Central memory CD4-positive, alpha-beta T cell (primary cell): ENCODE measurements around the gene PALB2.
A peak's percentile ranks its signal among the peaks of the same experiment; 100 is the strongest.
"Not testable (repeated sequence)": the region's sequence is repeated elsewhere in the genome, so short reads cannot be mapped to it uniquely, and the experiment has no call there.

ENCODE experiments used
- DNase-seq: peaks from one replicate; pipeline ENCODE4 v3.0.0; 2022

PALB2 gene

DNA sequence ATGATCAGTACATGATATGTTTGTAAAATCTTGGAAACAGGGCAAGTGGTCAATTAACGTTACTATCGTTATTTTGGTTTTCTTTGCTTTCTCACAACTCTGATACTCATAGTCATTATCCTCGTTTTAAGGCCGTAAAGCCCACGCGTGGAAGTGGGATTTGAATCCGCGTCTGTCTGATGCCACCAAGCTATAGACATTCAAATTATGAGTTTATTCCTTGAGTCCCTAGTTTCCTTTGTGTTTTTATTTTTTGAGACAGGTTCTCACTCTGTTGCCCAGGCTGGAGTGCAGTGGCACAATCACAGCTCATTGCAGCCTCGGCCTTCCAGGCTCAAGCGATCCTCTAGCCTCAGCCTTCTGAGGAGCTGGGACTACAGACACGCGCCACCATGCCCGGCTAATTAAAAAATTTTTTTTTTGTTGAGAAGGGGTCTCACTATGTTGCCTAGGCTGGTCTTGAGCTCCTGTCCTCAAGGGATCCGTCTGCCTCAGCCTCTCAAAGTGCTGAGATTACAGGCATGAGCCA is 1.2 kb upstream of the PALB2 start:
- DNase-seq: no peak

DNA sequence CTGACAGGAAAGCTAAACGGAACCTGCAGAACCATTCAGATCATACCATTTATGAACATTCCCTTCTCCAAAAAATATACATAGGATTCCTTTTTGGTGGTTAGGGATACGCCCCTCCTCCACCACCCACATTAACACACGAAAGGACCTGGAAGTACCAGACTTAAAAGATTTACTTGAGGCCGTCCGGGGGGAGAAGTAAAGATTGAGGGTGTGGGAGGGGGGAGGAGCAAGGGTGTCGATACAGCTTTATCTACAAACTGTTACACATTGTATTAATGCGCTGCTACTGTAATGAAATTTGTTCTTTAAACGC is 537 bp downstream of the PALB2 start:
- no peak for DNase-seq

DNA sequence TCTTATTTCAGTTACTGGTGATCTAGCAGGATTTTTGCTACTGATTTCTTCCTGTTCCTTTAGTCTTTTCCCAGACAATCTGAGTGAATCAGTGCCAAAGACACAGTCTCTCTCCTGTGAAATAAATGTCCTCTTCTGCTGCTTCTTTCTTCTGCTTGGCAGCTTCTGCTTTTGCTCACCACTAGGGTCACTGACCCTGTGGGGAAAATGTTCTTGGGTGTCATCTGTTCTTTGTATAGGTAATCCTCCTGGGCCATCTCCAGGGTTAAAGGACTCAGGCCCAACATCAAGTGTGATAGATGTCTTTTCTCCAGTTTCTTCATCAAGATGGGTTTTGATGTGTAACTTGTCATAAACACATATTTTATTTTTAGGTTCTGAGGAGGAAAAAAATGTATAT is 5.2 kb downstream of the PALB2 start:
- DNase-seq: no peak

DNA sequence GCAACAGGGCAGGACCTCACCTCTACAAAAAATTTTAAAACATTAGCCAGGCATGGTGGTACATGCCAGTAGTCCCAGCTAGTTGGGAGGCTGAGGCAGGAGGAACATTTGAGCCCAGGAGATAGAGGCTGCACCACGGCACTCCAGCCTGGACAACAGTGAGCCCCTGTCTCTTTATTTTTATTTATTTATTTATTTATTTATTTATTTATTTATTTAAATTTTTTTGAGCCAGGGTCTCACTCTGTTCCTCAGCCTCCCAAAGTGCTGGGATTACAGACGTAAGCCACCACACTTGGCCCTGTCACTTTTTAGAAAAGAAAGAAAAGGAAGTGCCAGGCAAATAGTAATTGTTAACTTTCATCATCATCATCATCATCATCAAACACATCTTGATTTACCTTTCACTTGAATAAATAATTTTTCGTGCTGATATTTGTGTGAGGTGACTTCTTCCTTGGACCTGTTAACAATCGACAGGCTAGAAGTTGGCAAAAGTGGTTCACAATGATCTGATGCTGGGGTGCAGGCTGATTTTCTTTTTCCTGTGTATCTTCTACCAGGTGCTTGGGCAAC is 6.6 kb downstream of the PALB2 start:
- no peak for DNase-seq

DNA sequence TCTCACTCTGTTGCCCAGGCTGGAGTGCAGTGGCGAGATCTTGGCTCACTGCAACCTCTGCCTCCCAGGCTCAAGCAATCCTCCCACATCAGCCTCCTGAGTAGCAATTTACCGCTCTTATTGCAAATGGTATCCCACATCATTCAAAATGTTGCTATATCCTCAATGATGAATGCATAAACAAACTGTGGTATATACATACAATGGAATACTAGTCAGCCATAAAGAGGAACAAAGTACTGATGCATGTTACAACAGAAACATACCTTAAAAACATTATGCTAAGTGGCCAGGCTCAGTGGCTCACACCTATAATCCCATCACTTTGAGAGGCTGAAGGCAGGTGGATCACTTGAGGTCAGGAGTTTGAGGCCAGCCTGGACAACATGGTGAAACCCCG is 9.2 kb downstream of the PALB2 start:
- not testable (repeated sequence) for DNase-seq

DNA sequence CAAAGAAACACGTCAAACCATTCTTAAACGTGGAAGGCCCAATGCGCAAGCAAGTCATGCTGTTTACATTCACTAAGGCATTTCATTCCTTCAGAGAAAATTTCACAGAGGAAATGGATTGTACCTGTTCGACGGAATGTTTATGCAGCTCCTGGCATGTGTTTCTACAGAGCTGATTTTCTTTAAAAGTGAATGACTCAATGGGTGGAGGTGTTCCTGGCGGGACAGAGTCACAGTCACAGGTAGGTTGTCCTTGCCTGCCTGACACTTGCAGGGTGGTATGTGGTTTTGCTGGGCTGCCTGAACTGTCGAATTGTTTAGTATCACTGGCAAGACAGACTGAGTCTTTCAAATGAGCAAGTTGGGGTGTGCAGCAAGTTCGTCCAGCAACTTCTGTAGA is 11.6 kb downstream of the PALB2 start:
- DNase-seq: no peak

DNA sequence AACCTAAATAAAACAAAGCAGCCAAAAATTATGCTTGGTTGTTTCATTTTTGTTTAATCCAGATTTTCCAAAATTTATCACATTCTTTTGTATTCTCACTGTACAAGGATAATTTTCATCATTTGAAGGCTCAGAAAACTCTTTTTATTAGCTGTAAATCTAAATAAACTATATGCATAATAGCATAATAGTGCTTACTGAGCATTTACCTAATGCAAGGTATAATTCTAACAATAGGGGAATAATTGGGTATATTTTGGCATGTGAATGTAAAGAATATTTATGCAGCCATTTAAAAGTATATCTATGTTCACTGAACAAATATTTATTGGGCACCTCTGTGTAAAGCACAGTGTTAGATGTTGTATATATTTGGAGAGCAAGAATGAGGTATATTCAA is 17.0 kb downstream of the PALB2 start:
- no peak for DNase-seq

DNA sequence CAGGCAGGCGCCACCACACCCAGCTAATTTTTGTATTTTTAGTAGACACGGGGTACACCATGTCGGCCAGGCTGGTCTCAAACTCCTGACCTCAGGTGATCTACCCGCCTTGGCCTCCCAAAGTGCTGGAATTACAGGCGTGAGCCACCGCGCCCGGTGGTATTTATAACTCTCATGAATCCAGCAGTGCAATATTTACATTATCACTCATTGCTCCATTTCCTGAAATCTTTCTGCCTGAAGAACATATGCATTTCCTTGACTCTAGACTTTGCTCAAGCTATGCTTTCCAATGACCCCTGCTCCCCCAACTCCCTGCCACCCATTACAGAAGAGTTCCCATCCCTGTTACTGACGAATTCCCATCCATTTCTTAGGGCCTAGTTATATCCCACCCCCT is 25.3 kb downstream of the PALB2 start:
- no peak for DNase-seq

DNA sequence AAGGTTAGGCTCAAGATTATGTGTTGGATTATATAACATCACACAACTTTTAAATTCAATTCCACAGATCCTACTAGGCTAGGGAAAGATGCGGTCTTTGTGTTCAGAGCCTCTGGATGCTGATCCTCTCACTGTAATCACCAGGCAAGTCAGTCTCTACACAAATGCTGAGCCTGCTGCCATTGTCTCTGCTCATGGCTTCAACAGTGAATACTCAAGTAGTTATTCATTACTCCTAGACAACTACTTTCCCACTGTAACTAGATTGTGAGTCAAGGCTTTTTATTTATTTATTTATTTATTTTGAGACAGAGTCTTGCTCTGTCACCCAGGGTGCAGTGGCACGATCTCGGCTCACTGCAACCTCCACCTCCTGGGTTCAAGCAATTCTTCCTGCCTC is 29.2 kb downstream of the PALB2 start:
- no peak for DNase-seq

DNA sequence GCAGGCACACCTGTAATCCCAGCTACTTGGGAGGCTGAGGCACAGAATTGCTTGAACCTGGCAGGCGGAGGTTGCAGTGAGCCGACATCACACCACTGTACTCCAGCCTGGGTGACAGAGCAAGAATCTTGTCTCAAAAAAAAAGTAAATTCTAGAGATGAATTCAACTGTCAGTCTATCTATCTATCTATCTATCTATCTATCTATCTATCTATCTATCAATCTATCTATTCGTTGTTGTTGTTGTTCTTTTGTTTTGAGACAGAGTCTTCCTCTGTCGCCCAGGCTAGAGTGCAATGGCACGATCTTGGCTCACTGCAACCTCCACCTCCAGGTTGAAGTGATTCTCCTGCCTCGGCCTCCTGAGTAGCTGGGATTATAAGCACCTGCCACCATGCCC is 30.2 kb downstream of the PALB2 start:
- DNase-seq: not testable (repeated sequence)

DNA sequence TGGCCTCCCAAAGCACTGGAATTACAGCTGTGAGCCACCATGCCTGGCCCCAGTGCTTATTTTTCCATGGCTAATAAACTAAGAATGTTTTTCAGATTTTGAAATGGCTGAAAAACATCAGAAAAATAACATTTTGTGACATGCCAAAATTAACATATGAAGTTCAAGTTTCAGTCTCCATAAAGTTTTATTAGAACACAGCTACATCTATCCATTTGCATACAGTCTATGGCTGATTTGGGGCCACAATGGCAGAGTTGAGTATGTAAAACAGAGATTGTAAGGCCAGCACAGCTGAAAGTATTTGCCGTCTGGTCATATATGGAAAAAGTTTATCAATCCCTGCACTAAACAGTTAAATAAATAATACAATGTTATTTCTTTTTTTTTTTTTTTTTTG is 31.2 kb downstream of the PALB2 start:
- no peak for DNase-seq

DNA sequence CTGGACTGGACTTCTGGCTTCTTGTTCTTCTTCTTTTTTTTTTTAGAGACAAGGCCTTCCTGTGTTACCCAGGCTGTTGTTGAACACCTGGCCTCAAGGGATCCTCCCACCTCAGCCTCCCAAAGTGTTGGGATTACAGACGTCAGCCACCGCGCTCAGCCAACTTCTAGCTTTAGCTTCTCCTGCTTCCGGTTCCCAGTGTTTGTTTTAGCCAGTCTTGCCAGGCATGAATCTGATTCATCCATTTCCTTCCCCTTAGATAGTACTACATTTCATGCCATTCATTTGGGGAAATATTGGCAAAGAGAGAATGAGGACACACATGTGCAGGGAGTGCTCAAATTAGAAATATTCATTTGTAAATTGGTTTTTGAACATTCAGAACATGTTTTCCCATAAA is 32.9 kb downstream of the PALB2 start:
- DNase-seq: no peak

DNA sequence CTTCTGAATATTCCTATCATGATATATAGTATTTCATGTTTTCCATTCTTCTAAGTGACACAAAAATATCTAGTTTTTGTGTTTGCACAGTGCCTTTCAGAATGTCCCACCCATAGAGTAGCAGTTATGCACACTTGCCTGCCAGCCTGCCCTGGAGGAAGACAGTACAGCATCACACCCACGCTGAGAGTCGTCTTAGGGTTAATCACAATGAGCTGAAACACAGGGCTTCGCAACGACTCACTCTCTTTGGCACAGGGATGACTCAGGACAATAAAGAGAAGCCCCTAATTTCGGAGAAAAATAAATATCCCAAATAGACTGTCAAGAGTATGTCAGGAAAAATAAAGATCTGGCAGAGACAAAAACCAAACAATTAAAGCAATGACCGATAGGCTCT is 33.4 kb downstream of the PALB2 start:
- no peak for DNase-seq

DNA sequence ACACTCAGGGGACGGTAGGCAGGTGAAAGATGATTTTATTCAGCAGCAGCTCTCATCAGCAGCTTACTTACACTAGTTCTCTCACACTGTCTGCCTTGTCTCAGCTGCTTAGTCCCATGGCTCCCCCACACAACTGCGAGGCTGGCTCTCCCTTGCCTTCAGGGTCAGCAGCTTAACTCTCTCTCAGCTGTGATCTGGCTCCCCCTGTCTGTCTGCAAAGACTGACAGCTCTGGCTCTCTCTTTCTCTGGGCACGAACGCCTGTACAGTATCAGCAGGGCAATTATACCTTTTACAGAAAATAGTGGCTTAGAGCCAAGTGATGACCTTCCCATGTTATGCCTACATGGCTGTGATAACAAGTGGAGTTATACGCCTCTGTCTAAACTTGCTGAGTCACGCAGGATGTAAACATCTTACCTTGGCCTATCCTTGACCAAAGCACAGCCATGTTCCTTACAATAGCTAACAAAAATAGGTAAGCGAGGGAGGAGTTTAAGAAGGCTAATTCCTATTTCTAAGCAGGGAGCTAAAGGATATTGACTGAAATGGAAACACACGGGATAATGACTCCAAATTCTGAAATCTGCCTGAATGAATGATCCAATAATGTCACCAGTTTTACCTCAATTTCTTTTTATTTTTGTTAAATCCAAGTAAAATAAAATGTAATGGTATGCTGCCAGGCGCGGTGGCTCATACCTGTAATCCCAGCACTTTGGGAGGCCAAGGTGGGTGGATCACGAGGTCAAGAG is 43.9 kb downstream of the PALB2 start:
- DNase-seq: no peak

DNA sequence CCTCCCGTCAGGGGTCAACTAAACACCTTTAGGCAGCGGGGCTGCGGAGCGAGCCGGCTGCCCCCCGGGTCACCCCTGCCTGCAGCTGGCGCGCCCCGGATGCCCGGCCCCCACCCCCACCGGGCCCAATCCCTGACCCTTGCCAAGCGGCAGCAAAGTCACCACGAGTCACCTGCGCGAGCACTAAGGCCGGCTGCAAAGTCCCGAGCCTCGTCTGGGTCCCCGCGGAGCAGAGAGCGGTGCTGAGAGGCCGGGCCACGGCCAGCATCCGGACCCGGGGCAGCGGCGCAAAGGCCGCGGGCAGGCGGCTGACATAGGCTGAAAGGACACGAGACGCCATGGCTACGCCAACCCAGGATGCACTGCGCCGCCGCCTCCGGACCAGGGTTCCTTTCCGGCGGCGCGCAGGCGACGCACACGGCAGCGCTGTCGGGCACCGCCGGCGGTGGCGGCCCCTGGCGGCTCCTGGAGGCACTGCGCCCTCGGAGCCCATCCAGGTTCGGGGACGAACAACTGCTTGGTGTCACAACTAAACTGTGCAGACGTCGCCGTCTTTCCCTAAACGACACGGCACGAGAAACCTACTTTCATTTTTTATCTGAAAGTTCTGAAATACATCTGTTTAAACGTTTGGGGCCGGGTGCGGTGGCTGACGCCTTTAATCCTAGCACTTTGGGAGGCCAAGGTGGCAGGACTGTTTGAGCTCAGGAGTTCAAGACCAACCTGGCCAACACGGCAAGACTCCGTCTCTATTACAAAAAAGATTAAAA is 45.0 kb downstream of the PALB2 start, which contains the start of gene NDUFAB1:
NDUFAB1 (minus strand) TSS at position 366 of the 770 bp plus-strand sequence; CDS start at position 340, 26 bp downstream.
- DNase-seq: peak; percentile 86

DNA sequence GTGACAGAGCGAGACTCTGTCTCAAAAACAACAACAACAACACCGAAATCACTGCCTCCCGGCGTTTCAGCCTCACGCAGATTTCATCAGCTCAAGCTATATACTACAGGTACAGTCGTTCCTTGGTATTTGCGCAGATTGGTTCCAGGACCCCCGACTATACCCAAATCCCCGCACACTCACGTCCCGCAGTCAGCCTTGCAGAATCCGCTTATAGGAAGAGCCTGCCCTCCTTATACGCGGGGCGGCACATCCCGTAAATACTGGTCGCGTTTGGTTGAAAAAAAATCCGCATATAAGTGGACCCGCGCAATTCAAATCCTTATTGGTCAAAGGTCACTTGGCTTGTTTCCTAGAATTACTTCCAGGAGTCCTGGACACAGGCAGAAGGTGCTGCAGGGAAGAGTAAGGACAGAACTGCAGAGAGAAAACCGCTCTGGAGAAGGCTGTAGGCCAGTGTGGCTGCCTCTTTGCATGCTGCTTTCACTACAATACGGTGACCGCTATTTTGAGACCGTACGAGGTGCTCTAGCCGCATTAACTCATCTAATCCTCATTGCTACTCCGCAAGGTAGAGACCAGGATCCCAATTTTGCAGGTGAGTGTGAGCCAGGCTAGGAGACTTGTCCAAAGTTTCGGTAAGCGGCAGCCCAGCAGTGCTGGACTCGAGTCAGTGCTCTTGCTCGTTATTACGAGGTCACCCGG is 45.7 kb downstream of the PALB2 start:
- no peak for DNase-seq

DNA sequence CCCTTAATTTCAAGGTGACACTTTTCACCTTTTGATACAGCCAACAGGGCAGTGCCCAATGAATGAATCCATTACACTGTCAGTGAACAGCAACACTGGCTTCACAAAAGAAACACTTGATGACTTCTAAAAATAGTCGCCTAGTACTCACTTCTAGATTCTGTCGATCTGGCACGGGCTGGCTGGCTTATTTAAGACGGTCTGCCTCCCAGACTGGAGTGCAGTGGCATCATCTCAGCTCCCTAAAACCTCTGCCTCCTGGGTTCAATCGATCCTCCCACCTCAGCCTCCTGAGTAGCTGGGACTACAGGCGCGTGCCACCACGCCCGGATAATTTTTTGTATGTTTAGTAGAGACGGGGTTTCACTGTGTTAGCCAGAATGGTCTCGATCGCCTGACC is 46.9 kb downstream of the PALB2 start:
- DNase-seq: no peak

DNA sequence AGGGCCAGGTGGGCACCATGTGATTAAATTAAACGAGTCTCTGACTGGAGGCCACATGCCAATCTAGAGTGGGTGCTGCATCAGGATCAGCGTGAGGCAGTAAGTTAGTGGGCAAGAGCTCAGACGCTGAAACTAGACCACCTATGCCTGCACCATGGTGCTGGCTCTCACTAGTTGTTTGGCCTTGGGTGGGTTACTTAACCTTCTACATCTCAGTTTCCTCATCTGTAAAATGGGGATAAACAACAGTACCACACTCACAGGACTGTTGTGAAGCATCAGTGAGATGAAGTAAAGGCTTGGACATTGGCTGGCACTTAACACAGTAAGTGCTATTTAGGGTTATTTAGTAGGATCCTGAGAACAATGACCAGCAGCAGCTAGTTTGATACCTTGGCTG is 50.9 kb downstream of the PALB2 start:
- no peak for DNase-seq

DNA sequence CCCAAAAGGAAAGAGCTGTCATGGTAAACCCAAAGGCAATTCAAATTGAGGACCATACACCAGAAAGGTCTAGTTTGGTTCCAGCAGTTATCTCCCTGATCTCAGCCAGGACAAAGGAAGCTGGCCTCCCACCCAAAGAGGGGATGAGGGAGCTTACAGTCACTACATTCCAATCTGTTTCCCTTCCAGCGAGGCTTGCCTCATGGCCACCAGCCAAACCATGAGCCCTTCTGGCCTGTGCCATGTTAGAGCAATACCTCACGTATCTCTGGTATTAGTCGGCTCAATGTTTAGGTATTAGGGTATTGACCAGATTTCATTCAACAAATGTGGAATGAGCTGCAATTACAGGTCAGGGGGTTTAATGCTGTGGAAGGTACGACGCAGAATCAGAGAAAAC is 53.4 kb downstream of the PALB2 start:
- no peak for DNase-seq

DNA sequence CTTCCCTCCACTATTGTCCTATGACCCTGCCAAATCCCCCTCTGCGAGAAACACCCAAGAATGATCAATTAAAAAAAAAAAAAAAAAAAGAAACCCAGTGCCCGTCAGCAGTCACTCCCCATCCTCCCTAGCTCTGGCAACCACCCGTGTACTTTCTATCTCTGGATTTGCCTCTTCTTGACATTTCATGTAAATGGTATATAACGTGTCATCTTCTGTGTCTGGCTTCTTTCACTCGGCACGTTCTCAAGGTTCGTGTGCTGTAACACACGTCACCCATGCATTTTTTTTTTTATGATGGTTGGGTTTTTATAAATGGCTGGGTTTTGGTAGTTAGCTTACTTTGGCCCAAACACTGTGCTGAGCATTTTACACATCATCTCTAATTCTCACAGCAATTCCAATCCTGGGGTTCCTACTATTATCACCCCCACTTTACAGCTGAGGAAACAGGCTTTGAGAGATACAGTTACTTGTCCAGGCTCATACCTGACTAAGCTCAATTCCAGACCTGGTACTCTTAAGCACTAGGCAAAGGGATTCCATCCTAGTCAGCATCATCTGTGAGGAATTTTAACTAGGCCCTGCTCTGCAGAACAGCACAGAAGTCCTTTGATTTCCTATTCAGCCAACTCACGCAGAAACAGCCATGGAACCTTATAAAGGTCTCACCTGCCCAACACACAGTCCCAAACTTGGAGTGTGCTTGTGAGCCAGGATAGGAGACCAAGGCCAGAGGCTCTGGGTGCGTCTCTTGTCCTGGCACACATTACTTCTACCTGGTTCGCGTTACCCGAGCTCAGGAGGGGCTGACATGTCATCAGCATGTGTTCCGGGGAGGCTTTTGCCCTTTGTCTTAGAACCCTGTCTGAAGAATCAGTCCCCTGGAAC is 56.7 kb downstream of the PALB2 start:
- no peak for DNase-seq

DNA sequence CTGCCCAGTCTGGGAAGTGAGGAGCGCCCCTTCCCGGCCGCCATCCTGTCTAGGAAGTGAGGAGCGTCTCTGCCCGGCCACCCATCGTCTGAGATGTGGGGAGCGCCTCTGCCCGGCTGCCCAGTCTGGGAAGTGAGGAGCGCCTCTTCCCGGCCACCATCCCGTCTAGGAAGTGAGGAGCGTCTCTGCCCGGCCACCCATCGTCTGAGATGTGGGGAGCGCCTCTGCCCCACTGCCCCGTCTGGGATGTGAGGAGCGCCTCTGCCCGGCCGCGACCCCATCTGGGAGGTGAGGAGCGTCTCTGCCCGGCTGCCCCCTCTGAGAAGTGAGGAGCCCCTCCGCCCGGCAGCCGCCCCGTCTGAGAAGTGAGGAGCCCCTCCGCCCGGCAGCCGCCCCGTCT is 57.8 kb downstream of the PALB2 start:
- DNase-seq: not testable (repeated sequence)

DNA sequence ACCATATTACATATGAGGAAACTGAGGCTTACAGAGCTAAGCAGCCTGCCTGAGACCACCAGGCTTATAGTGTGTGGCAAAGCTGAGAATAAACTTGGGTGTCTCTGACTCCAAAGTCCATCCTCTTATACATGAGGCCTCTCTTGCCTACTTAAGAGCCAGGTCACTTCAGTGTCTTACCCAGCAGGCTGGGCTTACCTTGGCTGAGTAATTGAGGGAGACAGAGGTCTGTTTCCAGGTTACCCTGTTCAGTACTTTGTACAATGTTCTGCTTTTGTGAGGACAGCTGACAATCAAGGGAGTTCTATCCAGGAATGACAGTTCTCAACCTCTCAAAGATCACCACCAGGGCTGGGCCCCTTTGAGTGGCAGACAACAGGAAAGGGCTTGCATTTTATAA is 59.3 kb downstream of the PALB2 start:
- DNase-seq: no peak
